Body of pancreas (tissue), 4 donors: ENCODE results near the gene LAD1. TPM values are rescaled to one million over a fixed set of nuclear protein-coding genes. Genes with fewer than 3 reads are reported as not detected.

Experiments used
- ATAC-seq: fragments of 150-250 bp; one replicate; pipeline ENCODE4 v1.9.1; 2016
- DNase-seq, 4 donors: peaks; one replicate each; pipeline ENCODE4 v3.0.0-alpha.2; 2019
- H3K27ac ChIP-seq, 4 donors: fragments of 200-600 bp; sonication (generic); 1 replicate in 3 of 4; 2 replicates in 1 of 4; pipeline versions ENCODE4 v1.5.1 to v1.6.1; 2016 to 2019; ENCODE audit warnings: mild to moderate bottlenecking in 1 of 4, mixed read lengths in 1 of 4, moderate library complexity in 1 of 4
- H3K27me3 ChIP-seq, 2 donors: fragments of 200-600 bp; sonication (generic); one replicate each; pipeline ENCODE4 v1.6.0; 2016; ENCODE audit warnings: mild to moderate bottlenecking in 1 of 2
- H3K36me3 ChIP-seq, 2 donors: fragments of 200-600 bp; sonication (generic); replicated peaks in 1 of 2; 2 replicates each; pipeline ENCODE4 v1.5.1; 2016; ENCODE audit warnings: low read depth in 2 of 2; ENCODE audit not compliant: insufficient read depth in 1 of 2
- H3K4me1 ChIP-seq: fragments of 200-600 bp; sonication (generic); one replicate; pipeline ENCODE4 v1.6.0; 2016
- H3K4me3 ChIP-seq, 2 donors: fragments of 200-600 bp; sonication (generic); 1 replicate in 1 of 2; 2 replicates in 1 of 2; pipeline ENCODE4 v1.5.1; 2016 to 2019
- H3K9me3 ChIP-seq, 3 donors: fragments of 200-600 bp; sonication (generic); 1 replicate in 2 of 3; 2 replicates in 1 of 3; pipeline ENCODE4 v1.5.1; 2016
- POLR2A ChIP-seq, 3 donors: fragments of 450-650 bp; IDR thresholded peaks; one replicate each; pipeline ENCODE4 v1.6.1; 2016; ENCODE audit warnings: antibody characterized with exemption in 3 of 3, mild to moderate bottlenecking in 2 of 3
- WGBS, 2 donors: methylation state at CpG; one replicate each; pipeline ENCODE4 v1.1.5; 2017; 5-methylcytosine and 5-hydroxymethylcytosine counted together
- intact Hi-C: fragments of 100-400 bp; cut with DNase I; formaldehyde crosslinking; loops from one replicate; pipeline ENCODE4 v1.15.1; 2023
- total RNA-seq, 2 donors: library from RNA; depleted of rRNA; stranded (reverse); fragments of >200 nt; gene quantifications; one replicate each; pipeline ENCODE4 v1.1.0, GENCODE V29; 2016
- TF ChIP-seq, protein P1 (sequence below), 7 experiments: fragments of 450-650 bp in 4 of 7; fragments of 200-600 bp in 3 of 7; sonication (generic) in 3 of 7; IDR thresholded peaks; one replicate each; pipeline ENCODE4 v1.5.1; 2016 to 2019; ENCODE audit warnings: antibody characterized with exemption in 7 of 7

LAD1 gene
- total RNA-seq, 2 donors from 2014 or later: 46.1 to 54.7 TPM

DNA sequence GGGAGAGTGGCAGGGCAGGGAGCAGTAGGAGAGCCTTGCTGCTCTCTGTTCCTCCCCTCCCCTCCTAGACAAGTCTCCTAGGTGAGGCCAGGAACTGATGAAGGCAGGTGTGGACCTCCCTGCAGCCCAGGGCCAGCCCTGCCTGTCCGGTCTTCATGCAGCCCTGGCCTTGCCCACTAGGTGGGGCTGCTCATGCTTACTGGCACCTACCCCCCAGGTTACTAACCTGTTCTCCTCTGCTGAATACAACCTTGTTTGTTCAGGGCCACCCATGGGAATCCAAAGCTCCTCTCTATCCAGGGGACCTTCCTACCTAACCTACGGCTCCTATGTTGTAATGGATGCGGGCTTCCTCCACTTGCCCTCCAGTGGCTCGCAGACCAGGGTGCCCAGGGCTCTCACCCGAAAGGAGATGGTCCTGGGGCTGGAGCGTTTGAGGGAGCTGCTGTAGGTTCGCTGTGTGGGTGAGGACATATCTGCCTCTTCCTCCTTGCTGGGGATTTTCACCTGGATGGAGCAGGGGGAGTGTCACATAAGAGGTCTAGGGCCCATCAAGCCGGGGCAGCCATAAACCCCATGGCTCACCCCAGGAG, 13.7 kb downstream of the LAD1 start:
- DNase-seq (peak; percentile 81 to 90 (median 84)), ATAC-seq (peak; percentile 92)
- WGBS, 2 donors: 64 to 67% methylated on average over 7 to 8 of the region's 8 CpGs
- intact Hi-C loops: no loop called here
- Histone ChIP-seq H3K4me1 (peaks cover 9% of the 10 kb centered on the region), H3K4me3 (no peak overlapping the region), H3K27ac (peak overlapping the region in 2 of 4 donors; percentile 26 to 47), H3K9me3 (no peaks in the 10 kb centered on the region), H3K27me3 (no peaks in the 10 kb centered on the region), H3K36me3 (peaks cover 0 to 12% of the 10 kb centered on the region in 2 donors)
- no peak for TF ChIP-seq POLR2A (IDR thresholded peaks at IDR 0.05)
- TF ChIP-seq, protein P1, sequence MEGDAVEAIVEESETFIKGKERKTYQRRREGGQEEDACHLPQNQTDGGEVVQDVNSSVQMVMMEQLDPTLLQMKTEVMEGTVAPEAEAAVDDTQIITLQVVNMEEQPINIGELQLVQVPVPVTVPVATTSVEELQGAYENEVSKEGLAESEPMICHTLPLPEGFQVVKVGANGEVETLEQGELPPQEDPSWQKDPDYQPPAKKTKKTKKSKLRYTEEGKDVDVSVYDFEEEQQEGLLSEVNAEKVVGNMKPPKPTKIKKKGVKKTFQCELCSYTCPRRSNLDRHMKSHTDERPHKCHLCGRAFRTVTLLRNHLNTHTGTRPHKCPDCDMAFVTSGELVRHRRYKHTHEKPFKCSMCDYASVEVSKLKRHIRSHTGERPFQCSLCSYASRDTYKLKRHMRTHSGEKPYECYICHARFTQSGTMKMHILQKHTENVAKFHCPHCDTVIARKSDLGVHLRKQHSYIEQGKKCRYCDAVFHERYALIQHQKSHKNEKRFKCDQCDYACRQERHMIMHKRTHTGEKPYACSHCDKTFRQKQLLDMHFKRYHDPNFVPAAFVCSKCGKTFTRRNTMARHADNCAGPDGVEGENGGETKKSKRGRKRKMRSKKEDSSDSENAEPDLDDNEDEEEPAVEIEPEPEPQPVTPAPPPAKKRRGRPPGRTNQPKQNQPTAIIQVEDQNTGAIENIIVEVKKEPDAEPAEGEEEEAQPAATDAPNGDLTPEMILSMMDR (IDR thresholded peaks at IDR 0.05): peak; percentile 74 to 93 (median 88)

DNA sequence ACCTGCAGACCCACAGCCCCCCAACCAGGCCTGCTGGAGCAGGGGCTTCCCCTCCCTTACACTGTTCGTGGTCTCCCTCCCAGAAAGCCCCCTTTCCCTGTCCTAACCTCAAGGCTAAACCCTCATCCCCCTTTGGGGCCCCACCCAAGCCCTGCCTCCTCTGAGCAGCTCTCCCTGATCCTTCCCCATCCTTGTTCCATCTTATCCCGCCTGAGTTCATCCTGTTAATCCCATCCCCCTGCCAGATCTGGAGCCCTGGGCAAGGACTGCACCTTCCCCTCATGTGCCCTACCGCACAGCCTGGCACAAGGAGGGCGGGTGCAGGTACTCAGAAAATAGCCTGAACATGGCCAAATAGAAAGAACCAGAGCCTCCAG, 14.7 kb downstream of the LAD1 start:
- no peaks in the 10 kb centered on the region for H3K9me3 ChIP-seq
- intact Hi-C loops: no loop called here
- ATAC-seq: no peak
- no peak for TF ChIP-seq POLR2A (IDR thresholded peaks at IDR 0.05)
- TF ChIP-seq, protein P1 (IDR thresholded peaks at IDR 0.05): no peak
- H3K4me3 ChIP-seq: no peak overlapping the region
- peaks cover 0 to 12% of the 10 kb centered on the region in 2 donors for H3K36me3 ChIP-seq
- no peak for DNase-seq
- H3K27ac ChIP-seq: no peak overlapping the region
- WGBS, 2 donors: 72 to 82% methylated on average over 3 to 4 of the region's 4 CpGs
- no peaks in the 10 kb centered on the region for H3K27me3 ChIP-seq
- peaks cover 16% of the 10 kb centered on the region for H3K4me1 ChIP-seq

DNA sequence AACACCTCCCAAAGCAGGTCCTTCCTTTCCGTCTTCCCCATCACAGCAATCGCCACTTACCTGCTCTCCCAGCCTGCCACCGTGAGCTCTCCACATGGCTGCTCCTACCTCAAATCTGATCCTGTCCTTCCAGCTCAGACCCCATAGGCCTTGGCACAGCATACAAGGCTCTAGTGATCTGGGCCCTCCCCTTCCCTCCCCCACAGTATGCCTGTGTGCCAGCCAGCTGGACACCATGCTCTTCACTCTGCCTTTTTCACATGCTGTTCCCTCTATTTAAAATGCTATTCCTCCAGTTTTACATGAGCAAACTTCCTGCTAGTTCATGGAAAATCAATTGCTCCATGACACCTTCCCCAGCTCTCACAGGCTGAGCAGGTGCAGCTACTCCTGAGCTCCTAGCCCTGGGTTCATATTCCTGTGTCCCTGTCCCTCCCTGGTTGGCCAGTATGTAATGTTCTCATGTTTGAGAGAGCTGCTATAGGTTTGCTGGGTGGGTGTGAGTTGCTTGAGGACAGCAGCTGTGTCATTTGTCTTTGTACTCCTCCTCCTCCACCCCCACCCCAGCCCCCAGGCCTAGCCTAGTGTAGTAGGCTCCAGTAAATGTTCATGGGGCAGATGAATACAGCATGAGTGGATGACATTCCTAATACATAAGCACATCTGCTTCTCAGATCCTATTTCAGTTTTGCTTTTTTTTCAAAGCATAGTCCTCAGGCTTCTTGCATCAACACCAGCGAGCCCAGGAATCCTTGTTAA, 15.3 kb downstream of the LAD1 start:
- no peak for TF ChIP-seq POLR2A (IDR thresholded peaks at IDR 0.05)
- TF ChIP-seq, protein P1 (IDR thresholded peaks at IDR 0.05): no peak
- no peak overlapping the region for H3K27ac ChIP-seq
- H3K27me3 ChIP-seq: no peaks in the 10 kb centered on the region
- 84 to 87% methylated on average over 4 of the region's 4 CpGs for WGBS, 2 donors
- H3K36me3 ChIP-seq: peaks cover 0 to 12% of the 10 kb centered on the region in 2 donors
- intact Hi-C loops: no loop called here
- H3K4me3 ChIP-seq: no peak overlapping the region
- no peaks in the 10 kb centered on the region for H3K9me3 ChIP-seq
- ATAC-seq (no peak), DNase-seq (no peak)
- H3K4me1 ChIP-seq: peaks cover 16% of the 10 kb centered on the region

DNA sequence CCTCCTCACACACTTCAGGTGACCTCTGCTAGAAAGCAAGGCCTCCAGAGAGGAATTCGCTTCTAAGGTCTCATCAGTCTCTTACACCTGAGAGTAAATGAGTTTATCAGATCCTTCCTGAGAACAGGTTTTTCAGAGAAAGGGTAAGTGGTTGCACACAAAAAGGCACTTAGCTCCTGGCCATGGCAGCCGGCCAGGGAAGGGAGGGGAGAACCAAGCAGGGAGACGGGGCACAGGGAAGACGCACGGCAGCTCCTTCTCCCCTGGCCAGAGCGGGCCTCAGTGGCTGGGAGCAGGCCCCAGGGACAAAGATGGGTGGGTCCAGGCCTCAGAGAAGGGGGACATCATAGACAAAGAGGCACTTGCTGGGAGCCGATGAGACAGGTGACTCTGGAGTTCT, 18.0 kb downstream of the LAD1 start:
- H3K4me3 ChIP-seq: no peak overlapping the region
- no peak overlapping the region for H3K27ac ChIP-seq
- TF ChIP-seq POLR2A (IDR thresholded peaks at IDR 0.05): no peak
- TF ChIP-seq, protein P1 (IDR thresholded peaks at IDR 0.05): no peak
- H3K4me1 ChIP-seq: peaks cover 16% of the 10 kb centered on the region
- WGBS, 2 donors: 44 to 76% methylated on average over 7 of the region's 7 CpGs
- intact Hi-C loops: no loop called here
- no peak for ATAC-seq
- H3K9me3 ChIP-seq: no peaks in the 10 kb centered on the region
- peak in 2 of 4 donors; percentile 42 to 55 for DNase-seq
- no peaks in the 10 kb centered on the region for H3K27me3 ChIP-seq
- H3K36me3 ChIP-seq: peaks cover 0 to under 1% of the 10 kb centered on the region in 2 donors
